Neural cell (in vitro differentiated cells): Measurements from ENCODE around the gene IFITM2.

ENCODE experiments used
- CTCF ChIP-seq: fragments of 450-650 bp; IDR thresholded peaks from 2 replicates; pipeline ENCODE4 v1.5.1; 2014; ENCODE audit warnings: antibody characterized with exemption, mild to moderate bottlenecking, moderate library complexity; ENCODE audit not compliant: poor library complexity, severe bottlenecking
- EP300 ChIP-seq: fragments of 450-650 bp; conservative IDR thresholded peaks from 2 replicates; pipeline ENCODE4 v1.6.1; 2014; ENCODE audit warnings: antibody characterized with exemption, mild to moderate bottlenecking, moderate library complexity; ENCODE audit not compliant: poor library complexity, severe bottlenecking
- EZH2 ChIP-seq: fragments of 200-600, 300-800 bp; shearing (Covaris generic), sonication (generic); IDR thresholded peaks from 2 replicates; pipeline ENCODE4 v1.6.1; 2014; ENCODE audit warnings: antibody characterized with exemption, low read length, borderline replicate concordance, mild to moderate bottlenecking; ENCODE audit not compliant: insufficient read depth, poor library complexity, severe bottlenecking
- REST ChIP-seq: IDR thresholded peaks from 2 replicates; pipeline ENCODE4 v1.6.1; 2012; ENCODE audit warnings: borderline replicate concordance
- SMC3 ChIP-seq: fragments of 450-650 bp; conservative IDR thresholded peaks from 2 replicates; pipeline ENCODE4 v1.6.1; 2014; ENCODE audit warnings: antibody characterized with exemption, mild to moderate bottlenecking, moderate library complexity; ENCODE audit not compliant: poor library complexity

GRCh38 chr11:294780-295179, 12.8 kb upstream of the IFITM2 start:
- TF ChIP-seq CTCF (no peak), EP300 (no peak), SMC3 (no peak), REST (no peak), EZH2 (no peak)
